SK-N-DZ (cell line): ENCODE measurements around the gene NET1.

Experiments used
- DNase-seq: peaks from one replicate; pipeline ENCODE4 v3.0.0-alpha.2; 2015; ENCODE audit warnings: low spot score

Gene NET1

GRCh38 chr10:5481121-5481520, 68.8 kb downstream of the NET1 start:
- no peak for DNase-seq

- no peak for DNase-seq
Observed at GRCh38 chr10:5482016-5482415, 69.7 kb downstream of the NET1 start.

- DNase-seq = no peak
Observed at GRCh38 chr10:5484205-5484604, 71.8 kb downstream of the NET1 start.

- DNase-seq = no peak
Observed at GRCh38 chr10:5485290-5485689, 72.9 kb downstream of the NET1 start.

- DNase-seq = no peak
Observed at GRCh38 chr10:5485948-5486852, 73.8 kb downstream of the NET1 start.

GRCh38 chr10:5486853-5487235, 74.5 kb downstream of the NET1 start:
- DNase-seq = no peak

- no peak for DNase-seq
Observed at GRCh38 chr10:5488272-5489161, 76.2 kb downstream of the NET1 start.

- no peak for DNase-seq
Observed at GRCh38 chr10:5490032-5490431, 77.7 kb downstream of the NET1 start.

- DNase-seq = no peak
Observed at GRCh38 chr10:5490698-5491464, 78.5 kb downstream of the NET1 start.

- DNase-seq = no peak
Observed at GRCh38 chr10:5491477-5491876, 79.1 kb downstream of the NET1 start.

GRCh38 chr10:5492322-5492855, 80.0 kb downstream of the NET1 start:
- no peak for DNase-seq

- DNase-seq = no peak
Observed at GRCh38 chr10:5492929-5493576, 80.7 kb downstream of the NET1 start.

GRCh38 chr10:5493691-5494090, 81.3 kb downstream of the NET1 start:
- no peak for DNase-seq

GRCh38 chr10:5494611-5495010, 82.3 kb downstream of the NET1 start:
- no peak for DNase-seq

GRCh38 chr10:5496261-5497250, 84.2 kb downstream of the NET1 start:
- DNase-seq = no peak

GRCh38 chr10:5497289-5497688, 84.9 kb downstream of the NET1 start:
- DNase-seq = no peak

GRCh38 chr10:5497948-5498730, 85.8 kb downstream of the NET1 start:
- no peak for DNase-seq

GRCh38 chr10:5498791-5499492, 86.6 kb downstream of the NET1 start:
- DNase-seq = no peak
